GM18502 (cell line): ENCODE data around the gene GMEB2.

Source experiments
- ATAC-seq: cut with Tn5 transposase; IDR thresholded peaks from one replicate; pipeline ENCODE4 v1.9.1; 2021; ENCODE audit warnings: mild to moderate bottlenecking; ENCODE audit not compliant: unreplicated experiment, poor library complexity

GMEB2 gene

GRCh38 chr20:63551068-63551467, 75.8 kb downstream of the GMEB2 start:
- ATAC-seq: no peak

DNA sequence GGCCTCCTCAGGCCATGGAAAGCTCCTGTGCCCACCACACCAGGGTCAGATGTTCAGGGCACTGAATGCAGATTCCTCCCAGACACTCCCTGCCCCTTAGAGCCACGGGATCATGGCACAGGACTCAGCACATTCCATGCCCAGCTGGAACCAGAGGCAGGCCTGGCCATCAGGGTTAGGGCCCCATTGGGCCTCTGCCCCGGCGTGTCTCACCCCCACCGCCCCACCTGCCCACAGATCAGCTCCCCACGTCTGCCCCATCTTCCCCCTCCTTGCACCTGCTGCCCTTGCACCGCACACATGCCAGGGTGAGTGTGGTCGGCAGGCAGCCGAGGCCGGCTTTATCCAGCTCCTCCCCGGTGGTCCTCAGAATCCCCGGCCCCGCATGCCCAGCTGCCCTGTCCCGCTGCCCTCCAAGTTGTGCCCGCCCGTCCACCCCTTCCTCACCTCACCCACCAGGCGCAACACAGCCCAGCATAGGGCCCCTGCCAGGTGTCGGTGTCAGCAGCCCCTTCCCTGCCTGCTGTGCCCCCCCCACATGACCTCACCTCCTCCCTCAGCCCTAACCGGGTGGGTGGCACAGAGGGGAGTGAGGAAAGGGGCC, 77.1 kb downstream of the GMEB2 start:
- no peak for ATAC-seq

- no peak for ATAC-seq
Observed at GRCh38 chr20:63549019-63549418, 77.9 kb downstream of the GMEB2 start.

GRCh38 chr20:63548542-63548941, 78.4 kb downstream of the GMEB2 start:
- ATAC-seq: no peak

- no peak for ATAC-seq
Observed at GRCh38 chr20:63547725-63548480, 79.0 kb downstream of the GMEB2 start, which contains the start of gene SRMS. SRMS (minus strand) TSS chr20:63547749; CDS start chr20:63547463, 286 bp downstream.

DNA sequence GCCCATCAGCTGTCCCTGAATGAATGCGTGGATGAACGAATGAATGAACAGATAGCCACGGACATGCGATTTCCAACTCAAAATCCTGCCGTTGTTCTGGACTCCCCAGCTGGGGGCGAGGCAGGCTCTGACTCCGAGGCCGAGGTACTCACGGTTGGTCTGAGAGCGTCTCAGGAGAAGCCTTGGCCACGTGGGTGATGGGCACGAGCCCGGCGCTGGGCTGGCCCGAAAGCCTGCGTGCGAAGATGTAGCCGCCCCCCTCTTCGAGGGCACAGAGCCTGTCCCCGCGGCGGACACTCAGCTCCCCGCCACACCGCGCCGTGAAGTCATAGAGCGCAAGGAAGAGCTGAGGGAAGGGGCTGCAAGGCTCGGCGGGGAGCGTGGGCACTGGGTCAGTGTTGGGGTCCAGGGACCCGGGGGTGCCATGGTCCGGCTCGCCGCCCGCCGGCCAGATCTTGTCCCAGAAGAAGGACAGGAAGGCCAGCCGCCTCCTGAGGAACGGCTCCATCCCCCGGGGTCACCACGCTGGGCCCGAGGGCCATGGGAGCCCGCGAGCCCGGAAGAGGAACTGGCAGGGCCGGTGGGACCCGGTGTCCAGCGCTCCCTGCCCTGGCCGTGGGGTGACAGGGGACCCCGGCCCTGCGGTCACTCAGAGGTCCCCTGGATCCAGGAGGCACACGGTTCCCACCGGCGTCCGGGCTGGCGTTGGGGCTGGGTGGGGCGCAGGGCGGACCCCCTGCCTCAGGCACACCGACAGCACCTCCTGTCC, 79.8 kb downstream of the GMEB2 start:
- no peak for ATAC-seq

GRCh38 chr20:63546256-63546955, 80.5 kb downstream of the GMEB2 start:
- ATAC-seq: no peak

DNA sequence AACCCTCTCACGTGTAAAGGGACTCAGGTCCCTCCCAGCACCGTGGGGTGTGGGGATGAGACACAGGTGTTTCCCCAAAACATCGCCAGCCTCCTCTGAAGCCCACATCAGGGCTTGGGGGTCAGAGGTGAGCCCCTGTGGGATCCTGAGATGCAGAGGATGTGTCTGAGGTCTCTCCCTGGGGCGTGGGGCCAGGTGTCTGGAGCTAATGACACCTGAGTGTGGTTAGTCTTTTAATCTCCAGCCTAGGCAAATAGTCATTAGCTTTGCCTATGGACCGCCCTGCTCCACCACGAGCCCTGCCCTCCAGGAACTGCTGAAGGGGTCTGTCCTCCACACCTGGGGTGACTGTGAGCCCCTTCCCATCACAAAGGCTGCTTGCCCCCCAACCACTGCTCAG, 81.1 kb downstream of the GMEB2 start:
- ATAC-seq: no peak

- no peak for ATAC-seq
Observed at GRCh38 chr20:63544958-63545516, 81.9 kb downstream of the GMEB2 start.

DNA sequence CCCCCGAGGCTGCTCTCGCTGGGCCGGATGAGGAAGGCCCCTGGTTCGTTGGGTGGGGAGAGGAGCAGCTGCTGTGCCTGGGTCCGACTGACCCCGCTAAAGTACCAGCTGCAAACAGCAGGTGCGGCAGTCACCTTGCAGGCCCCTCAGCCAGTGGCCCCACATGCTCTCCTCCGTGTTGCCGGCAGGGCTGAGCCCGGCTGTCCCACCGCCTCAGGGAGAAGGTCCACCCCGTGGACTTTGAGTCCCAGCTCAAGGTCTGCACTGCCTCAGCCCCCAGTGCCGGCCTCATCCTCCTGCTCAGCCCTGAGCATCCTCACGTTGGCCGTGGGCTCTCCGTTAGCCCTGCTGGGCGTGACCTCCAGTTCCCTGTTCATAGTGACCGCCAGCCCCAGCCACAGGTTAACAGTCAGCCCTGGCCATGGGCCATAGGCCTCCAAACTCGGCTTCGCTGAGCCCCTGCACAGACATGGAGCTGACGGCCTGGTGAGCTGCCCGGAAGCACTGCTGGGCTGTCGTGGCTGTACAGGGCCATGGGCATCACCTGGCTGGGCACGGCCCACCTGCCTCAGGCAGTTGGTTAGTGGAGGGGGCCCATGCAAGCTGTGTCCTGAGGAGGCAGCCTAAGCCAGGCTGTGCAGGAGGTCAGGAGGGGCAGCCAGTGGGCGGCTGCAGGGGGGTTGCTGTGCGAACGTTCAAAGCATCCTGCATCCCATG, 82.5 kb downstream of the GMEB2 start:
- no peak for ATAC-seq

DNA sequence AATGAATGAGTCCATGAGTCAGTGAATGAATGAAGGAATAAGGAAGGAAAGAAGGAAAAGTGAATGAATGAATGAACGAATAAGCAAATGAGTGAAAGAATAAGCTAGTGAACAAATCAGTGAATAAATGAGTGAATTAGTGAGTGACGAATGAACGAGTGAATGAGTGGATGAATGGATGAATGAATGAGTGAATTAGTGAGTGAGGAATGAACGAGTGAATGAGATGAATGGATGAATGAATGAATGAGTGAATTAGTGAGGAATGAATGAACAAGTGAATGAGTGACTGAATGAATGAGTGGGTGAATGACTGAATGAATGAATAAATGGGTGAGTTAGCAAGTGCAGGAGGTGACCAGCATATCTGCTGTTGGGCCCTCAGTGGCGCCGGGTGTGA, 83.2 kb downstream of the GMEB2 start:
- no peak for ATAC-seq

DNA sequence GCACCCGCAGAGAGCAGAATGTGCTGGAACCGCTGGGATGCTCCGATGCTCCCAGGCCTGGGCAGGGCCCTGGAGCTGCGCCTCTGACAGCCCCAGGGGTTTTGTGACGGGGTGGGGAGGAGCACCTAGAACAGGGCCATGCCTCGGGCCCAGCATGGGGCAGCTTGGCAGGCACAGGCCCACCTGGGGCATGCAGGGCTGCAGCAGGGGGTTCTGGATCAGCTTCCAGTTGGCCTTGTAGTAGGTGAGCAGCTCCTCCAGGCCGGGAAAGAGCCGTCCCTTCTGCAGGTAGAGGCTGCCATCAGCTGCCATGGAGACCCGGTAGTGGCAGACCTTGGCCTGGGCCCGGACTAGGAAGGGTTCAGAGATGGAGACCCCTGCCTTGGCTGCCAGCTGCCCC, 83.8 kb downstream of the GMEB2 start:
- ATAC-seq: no peak

GRCh38 chr20:63542696-63543095, 84.2 kb downstream of the GMEB2 start:
- no peak for ATAC-seq

DNA sequence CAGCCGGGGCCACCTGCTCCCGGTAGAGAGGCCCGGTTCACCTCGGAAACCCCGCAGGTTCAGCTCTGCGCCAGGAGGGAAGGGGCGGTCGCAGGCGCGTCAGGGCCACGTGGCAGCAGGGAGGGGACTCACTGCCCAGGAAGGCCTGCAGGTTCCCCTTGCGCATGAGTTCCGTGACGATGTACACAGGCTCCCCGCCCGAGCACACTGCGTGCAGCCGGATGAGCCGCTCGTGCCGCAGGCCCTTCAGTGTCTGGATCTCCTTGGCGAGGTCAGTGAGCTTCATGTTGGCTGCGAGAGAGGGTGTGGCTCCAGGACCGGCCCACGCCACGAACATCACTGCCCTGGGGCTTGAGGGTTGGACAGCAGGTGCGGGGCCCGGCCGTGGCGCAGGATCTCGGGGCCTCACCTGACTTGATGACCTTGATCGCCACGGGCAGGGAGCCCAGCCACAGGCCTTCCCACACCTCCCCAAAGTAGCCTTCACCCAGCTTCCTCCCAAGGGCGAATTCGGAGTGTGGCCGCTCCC, 84.8 kb downstream of the GMEB2 start:
- ATAC-seq: no peak

- ATAC-seq: no peak
Observed at GRCh38 chr20:63541371-63541770, 85.5 kb downstream of the GMEB2 start.

- no peak for ATAC-seq
Observed at GRCh38 chr20:63540417-63541186, 86.3 kb downstream of the GMEB2 start.

DNA sequence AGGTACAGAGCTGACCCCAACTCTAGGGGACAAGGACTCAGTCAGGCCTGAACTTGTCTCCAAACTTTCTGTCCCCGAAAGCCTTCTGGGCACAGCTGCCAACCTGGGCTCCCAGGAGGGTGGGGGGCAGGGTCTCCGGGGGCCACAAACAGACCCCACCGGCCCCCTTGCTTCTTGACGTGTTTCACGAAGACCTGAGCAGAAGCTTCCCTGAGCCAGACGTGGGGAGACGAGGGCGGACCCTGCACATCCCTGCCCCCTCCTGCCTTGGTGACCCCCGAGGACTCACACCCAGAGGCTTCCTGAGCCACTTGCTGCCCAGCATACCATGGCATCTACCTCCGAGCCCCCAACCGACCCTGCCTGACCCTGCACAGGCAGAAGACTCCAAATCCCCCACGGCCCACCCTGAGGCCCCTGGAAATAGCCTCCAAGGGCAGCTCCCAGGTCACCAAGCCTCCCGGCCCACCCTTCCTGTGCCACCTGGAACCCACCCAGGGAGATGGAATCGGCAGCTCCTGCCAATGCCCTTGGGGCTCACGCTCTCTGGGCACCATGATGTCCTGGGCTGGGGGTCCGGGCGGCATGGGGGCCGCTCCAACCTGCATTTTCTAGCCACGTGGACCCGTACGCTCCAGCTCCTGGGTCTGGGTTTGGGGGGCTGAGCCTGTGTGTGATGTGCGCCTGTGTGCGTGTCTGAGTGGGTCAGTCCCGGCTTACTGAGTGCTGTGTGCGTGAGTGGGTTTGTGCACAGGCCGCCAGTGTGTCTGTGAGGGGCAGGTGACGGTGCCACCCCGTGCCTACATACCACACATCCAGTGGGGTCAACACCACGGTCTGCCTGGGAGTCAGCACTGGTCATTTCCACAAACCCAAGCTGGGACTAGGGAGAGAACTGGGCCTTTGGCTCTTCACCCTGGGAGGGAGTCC, 87.2 kb downstream of the GMEB2 start:
- ATAC-seq: no peak

- no peak for ATAC-seq
Observed at GRCh38 chr20:63539092-63539430, 87.8 kb downstream of the GMEB2 start.
